ENCODE data around the gene SLC26A2.

The SLC26A2 gene

DNA sequence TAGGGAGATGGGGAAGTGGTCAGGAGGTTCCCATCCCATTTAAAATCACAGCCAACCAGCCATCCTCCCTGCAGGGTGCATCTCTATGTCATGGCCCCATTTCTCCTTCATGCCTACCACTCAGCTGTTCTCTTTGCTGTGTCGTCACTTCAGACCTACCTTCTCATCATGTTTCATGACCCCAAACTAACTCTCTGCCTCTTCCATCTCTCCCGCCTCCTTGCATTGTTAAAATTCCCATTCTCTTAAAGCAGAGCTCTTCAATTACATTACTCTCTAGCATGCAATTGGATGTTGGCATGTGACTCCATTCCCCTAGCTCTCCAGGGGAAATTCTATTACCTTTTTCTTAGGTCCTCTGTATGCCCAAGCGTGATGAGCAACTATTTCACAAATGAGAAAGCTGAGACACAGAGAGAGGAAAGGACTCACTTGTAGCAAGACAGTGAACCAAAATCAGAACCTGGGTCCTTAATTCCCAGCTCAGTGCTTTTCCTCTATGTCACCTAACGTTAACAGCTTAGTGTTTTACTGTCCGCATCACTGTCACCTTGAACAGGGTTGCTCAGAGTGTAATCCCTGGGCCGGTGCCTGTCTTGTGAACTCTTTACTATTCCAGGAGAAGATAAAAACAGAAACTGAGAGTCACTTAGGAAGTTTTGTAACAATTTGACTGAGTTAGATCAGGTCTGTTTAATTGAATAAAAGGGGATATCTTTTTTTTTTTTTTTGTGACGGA is 44.1 kb upstream of the SLC26A2 start:
- no peak overlapping the region for H3K4me3 ChIP-seq (replicated peaks in 1 of 2; ENCODE audit: low read depth in 2 of 2, low read length in 2 of 2)
- DNase-seq (ENCODE audit: low read depth in 2 of 2): peak in 1 of 2 donors; percentile 38
- no peak for TF ChIP-seq CTCF (IDR thresholded peaks at IDR 0.05; ENCODE audit: low read depth, low read length)

GRCh38 chr5:149917073-149917676 is 43.4 kb upstream of the SLC26A2 start:
- no peak overlapping the region for H3K4me3 ChIP-seq (replicated peaks in 1 of 2; ENCODE audit: low read depth in 2 of 2, low read length in 2 of 2)
- peak; percentile 46 to 60 for DNase-seq (ENCODE audit: low read depth in 2 of 2)
- no peak for TF ChIP-seq CTCF (IDR thresholded peaks at IDR 0.05; ENCODE audit: low read depth, low read length)

DNA sequence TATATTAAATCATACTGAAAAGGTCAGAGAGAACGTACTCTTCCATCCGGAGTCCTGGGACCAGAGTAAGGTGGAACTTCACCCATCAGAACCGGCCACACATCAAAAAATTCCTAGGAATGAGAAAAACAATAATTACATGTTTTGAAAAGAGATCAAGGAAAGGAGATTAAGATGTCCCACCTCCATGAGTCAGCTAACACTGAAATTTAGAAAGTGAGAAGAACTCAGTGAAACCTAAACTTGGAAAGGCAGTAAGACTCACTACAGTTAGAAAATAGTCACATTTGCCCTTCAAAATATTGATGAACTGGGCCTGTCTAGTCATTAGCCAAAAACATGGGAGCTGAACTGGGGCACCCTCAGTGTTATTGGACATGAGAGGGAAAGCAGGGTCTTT is 39.0 kb upstream of the SLC26A2 start:
- no peak overlapping the region for H3K4me3 ChIP-seq (replicated peaks in 1 of 2; ENCODE audit: low read depth in 2 of 2, low read length in 2 of 2)
- no peak for DNase-seq (ENCODE audit: low read depth in 2 of 2)
- no peak for TF ChIP-seq CTCF (IDR thresholded peaks at IDR 0.05; ENCODE audit: low read depth, low read length)

- TF ChIP-seq CTCF (IDR thresholded peaks at IDR 0.05; ENCODE audit: low read depth, low read length): no peak
- no peak for DNase-seq (ENCODE audit: low read depth in 2 of 2)
- no peak overlapping the region for H3K4me3 ChIP-seq (replicated peaks in 1 of 2; ENCODE audit: low read depth in 2 of 2, low read length in 2 of 2)
These were observed 37.6 kb upstream of the SLC26A2 start for GRCh38 chr5:149922950-149923349.

DNA sequence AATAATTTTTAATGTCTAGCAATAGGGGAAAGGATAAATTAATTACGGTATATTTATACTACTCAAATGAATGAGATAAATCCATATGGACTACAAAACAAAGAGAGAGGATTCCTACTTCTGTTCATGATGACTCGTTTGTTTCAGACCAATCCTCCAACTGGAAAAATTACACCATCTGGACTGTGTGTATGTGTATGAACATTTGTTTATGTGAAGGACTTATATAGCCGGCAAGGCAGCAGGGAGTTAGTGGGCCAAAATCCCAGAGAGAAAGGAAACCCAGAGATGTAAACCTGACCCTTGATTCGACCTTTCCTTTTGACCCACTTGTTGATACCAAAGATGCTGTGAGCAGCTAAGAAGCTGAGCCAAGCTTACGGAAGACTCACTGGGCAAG is 36.1 kb upstream of the SLC26A2 start:
- no peak for TF ChIP-seq CTCF (IDR thresholded peaks at IDR 0.05; ENCODE audit: low read depth, low read length)
- no peak overlapping the region for H3K4me3 ChIP-seq (replicated peaks in 1 of 2; ENCODE audit: low read depth in 2 of 2, low read length in 2 of 2)
- no peak for DNase-seq (ENCODE audit: low read depth in 2 of 2)

DNA sequence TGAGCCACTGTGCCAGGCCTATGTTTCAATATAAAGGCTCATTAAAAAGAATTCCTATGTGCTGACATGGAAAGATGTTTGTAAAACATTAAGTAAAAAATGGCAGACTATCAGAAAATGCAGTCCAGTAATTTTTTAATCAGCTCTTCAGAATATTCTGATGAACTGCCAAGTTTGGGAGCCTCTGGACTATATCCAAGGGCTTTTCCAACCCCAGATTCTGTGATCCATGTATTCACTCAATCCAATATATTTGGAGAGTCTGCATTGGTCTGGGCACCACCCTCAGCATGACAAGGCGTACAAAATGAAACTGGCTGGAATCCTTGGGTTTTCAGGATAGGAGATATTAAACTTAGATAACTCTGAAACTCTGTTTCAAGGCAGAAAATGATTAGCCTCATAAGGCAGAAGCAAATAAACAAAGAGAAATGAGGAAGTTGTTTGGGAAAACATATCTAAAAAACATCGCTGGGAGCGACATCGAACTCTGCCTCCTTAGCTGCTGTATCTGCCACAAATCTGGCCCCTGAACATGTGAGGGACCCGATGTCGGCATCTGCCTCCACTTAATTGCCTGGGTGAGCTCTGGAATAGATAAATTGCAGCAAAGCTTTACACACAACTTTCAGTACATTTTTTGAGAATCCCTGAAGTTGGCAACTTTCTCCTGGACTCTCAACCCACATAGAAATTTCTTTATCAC is 30.4 kb upstream of the SLC26A2 start:
- H3K4me3 ChIP-seq (replicated peaks in 1 of 2; ENCODE audit: low read depth in 2 of 2, low read length in 2 of 2): peak overlapping the region in 1 of 2 donors; percentile 19
- TF ChIP-seq CTCF (IDR thresholded peaks at IDR 0.05; ENCODE audit: low read depth, low read length): no peak

More for the DNA sequence above, 30.4 kb upstream of the SLC26A2 start:
- peak in 1 of 2 donors; percentile 73 for DNase-seq (ENCODE audit: low read depth in 2 of 2)
